GM21528 (cell line): ENCODE measurements around the gene ZNF79.
"Not testable (repeated sequence)": the region's sequence is repeated elsewhere in the genome, so short reads cannot be mapped to it uniquely, and the experiment has no call there.

ENCODE experiments used
- ATAC-seq: cut with Tn5 transposase; IDR thresholded peaks from one replicate; pipeline ENCODE4 v1.9.1; 2021; ENCODE audit warnings: mild to moderate bottlenecking, moderate library complexity; ENCODE audit not compliant: unreplicated experiment, low FRiP score

ZNF79 gene

DNA sequence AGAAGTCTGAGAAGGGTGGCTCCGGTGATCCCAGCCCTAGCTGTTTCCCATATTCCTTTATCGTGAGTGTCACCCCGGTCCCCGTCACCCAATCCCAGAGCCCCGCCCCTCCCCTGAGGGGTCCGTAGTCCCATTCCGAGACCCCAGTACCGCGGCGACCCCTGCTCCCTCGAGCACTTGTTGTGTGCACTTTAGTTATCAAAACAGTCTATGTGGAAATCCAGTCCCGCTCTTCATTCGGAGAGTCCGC, 27.4 kb downstream of the ZNF79 start:
- ATAC-seq: peak; percentile 26

- peak; percentile 10 for ATAC-seq
Measured at GRCh38 chr9:127451858-127452656, 27.9 kb downstream of the ZNF79 start.

GRCh38 chr9:127452691-127453090, 28.5 kb downstream of the ZNF79 start:
- no peak for ATAC-seq

DNA sequence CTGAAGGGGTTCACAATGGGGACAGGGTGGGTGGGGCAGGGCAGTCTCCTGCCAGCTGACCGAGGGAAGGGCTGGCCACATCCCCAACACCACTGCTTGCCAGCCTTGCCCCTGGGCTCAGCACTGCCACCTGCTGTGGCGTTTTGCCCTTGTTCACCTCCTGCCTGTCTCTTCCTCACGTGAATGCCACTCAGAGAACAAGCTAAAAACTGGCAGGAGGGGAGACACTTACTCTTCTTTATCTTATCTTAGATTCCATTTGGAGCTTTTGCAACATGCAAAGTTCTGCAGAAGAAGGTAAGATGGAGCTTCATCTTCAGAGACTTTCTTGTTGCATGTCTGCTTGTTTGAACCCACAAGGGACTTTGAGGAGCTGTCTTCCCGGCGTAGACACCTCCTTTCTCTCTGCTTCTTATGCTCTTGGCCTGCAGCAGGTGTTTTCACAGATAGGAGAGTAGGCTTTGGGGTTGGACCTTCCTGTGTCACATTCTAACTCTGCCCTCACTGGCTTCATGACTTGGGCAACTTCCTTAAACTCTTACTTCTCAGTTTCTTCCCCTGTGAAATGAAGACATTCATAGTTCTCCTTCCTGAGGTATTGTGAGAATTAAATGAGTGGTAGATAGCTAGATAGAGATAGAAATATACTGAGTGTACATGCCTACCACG, 31.3 kb downstream of the ZNF79 start:
- ATAC-seq: no peak

- ATAC-seq: no peak
Measured at GRCh38 chr9:127457191-127457878, 33.2 kb downstream of the ZNF79 start.

- no peak for ATAC-seq
Measured at GRCh38 chr9:127458921-127459320, 34.7 kb downstream of the ZNF79 start.

GRCh38 chr9:127463382-127463781, 39.2 kb downstream of the ZNF79 start:
- ATAC-seq: no peak

DNA sequence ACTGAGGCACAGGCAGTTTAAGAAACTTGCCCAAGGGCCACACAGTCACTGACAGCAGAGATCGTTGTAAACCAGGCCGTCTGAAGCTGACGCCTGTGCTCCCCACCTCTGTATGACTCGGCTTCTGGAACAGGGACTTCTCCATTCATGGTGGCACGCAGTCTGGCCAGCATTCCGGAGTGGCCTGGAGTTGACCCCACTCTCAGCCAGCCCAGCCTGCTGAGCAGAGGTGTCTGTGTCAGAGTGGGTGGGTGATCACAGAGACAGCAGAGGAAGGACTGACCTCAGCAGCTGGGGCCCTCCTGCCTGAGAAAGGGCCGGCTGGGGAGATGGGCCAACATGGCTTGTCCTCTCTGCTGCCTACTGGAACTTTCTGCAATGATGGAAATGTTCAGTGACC, 39.7 kb downstream of the ZNF79 start:
- ATAC-seq: no peak

DNA sequence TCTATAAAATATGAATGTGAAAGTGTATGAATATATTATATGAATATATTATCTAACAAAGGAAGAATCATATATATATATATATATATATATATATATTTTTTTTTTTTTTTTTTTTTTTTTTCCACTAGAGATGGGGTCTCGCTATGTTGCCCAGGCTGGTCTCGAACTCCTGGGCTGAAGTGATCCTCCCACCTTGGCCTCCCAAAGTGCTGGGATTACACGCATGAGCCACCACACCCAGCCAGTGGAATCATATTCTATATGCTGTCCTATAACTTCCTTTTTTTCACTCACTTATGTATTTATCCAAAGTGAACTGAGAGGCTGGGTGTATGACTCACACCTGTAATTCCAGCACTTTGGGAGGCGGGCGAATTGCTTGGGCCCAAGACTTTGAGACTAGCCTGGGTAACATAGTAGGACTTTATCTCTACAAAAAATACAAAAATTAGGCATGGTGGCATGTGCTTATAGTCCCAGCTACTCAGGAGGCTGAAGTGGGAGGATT, 42.3 kb downstream of the ZNF79 start:
- ATAC-seq: not testable (repeated sequence)

- no peak for ATAC-seq
Measured at GRCh38 chr9:127467621-127468020, 43.4 kb downstream of the ZNF79 start.

DNA sequence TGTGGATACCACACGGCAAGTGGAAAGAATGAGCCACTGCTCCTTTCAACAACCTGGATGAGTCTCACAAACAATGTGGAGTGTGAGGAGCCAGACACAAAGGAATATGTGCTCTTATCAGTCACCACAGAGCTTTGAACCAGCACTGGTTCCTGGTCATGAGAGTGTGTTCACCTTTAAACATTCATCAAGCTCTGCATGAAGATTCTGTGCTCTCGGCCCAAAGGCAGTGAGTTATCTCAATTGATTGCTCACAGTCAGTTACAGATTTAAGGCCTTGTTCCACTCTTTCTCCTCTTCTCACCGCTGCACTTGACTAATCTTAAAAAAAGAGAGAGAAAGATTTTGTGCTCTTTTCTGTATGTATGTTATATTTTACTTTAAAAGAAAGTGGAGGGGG, 46.5 kb downstream of the ZNF79 start:
- no peak for ATAC-seq

DNA sequence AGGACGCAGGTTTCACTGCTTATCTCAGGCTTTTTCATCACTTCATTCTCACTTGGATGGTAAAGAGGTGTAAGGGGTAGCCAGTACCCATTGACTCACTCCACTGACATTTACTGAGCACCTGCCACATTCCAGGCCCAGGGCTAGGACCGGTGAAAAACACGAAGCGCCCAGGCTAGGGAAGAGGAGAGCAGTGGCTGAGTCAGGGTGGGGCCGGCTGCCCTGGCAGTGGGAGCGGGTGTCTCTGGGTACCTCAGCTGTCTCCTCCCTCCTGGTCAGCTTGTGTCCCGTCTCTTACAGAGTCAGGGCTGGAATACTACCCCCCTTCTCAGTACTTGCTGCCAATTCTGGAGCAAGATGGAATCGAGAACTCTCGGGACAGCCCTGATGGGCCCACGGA, 49.3 kb downstream of the ZNF79 start:
- ATAC-seq: no peak

DNA sequence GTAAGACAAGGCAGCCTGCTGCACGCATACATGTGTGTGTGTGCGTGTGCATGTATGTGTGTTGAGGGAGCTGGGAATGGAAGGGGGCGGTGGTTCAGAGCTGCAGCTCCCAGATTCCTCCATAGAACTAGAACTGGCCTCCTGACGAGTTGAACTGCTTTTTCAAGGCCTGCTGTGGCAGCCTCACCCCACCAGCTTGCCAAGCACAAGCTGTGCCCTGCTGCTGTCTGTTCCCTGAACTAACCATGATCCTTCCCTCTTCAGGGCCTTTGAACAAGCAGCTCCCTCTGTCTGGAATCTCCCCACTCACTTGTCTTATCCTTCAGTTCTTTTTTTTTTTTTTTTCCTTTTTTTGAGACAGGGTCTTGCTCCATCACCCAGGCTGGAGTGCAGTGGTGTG, 49.8 kb downstream of the ZNF79 start:
- ATAC-seq: no peak

- ATAC-seq: no peak
Measured at GRCh38 chr9:127474592-127474991, 50.4 kb downstream of the ZNF79 start.

GRCh38 chr9:127479507-127480081, 55.4 kb downstream of the ZNF79 start:
- ATAC-seq: no peak

- ATAC-seq: no peak
Measured at GRCh38 chr9:127482662-127483061, 58.5 kb downstream of the ZNF79 start.

DNA sequence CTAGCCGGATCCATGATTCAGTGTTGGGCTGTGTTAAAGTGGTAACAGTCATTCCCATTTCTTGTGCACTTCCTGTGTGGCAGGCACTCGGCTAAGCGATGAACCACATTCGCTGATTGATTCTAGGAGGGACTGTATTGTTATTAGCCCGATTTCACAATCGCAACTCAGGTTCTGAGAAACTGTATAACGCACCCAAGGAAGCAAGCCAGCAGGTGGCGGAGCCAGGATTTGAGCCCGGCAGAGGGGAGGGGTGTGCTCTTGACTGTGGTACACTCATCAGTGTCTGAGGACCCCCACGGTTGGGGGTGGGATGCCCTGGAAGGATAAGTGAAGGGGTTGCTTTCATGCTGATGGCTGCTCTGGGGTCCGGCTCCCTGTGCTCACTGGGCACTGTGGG, 61.8 kb downstream of the ZNF79 start:
- ATAC-seq: no peak

DNA sequence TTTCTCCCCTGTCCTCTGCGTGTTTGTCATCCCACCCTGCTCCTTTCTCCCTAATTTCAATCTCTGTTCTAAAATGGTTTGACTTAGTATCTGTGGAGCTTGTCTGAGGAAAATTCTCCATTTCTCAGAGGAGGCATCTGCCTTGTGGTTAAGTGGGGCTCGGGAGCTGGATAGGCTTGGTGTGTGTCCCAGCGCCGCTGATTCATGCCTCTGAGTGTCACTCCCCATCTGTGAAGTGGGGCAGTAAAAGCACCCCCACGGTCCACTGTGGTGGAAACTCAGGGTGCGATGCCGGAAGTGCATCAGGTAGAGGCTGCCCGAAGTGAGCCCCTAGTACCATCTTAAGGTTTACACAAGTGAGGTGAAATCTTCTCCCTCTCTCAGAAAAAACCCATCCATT, 64.8 kb downstream of the ZNF79 start:
- ATAC-seq: no peak

DNA sequence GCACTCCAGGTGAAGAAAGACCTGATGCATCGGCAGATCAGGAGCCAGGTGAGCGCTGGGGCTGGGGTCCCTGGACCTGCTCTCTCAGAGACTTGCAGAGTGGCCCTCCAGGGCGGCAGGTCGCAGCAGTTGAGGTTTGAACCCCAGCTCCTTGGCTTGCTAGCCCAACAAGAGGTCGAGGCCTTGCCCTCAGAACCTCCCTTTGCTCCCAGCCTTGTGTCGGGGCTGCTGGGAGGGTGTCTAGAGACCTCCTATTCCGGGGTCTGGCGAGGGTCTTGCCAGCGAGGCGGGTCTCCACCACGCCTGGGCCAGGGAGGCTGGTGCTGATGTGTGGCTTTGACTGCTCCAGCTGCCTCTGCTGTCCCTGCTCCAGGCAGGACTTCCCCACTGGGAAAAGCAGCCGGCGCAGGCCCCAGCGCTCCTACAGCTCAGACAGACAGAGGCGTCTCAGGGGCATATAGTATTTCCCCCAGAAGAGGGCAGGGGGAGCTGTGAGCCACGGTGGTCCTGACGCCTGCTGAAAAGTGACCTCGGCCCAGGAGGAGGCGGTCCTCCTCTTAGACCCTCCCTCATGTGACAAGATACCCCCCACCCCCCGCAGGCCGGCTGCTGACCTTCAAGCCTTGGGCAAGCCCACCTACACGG, 65.4 kb downstream of the ZNF79 start:
- ATAC-seq: no peak

- no peak for ATAC-seq
Measured at GRCh38 chr9:127490535-127491230, 66.5 kb downstream of the ZNF79 start.
